Measurements from ENCODE around the gene CILP.

CILP gene

GRCh38 chr15:65171428-65171827 lies 39.8 kb downstream of the CILP start:
- H3K27ac ChIP-seq (ENCODE audit: low read depth, low read length), result no peak overlapping the region
- H2AFZ ChIP-seq (ENCODE audit: low read depth, low read length, severe bottlenecking), result no peak overlapping the region
- H3K9ac ChIP-seq (ENCODE audit: low read length), result no peak overlapping the region
- H3K4me3 ChIP-seq (ENCODE audit: insufficient read depth, low read length, poor library complexity, severe bottlenecking), result no peak overlapping the region
- H3K79me2 ChIP-seq (ENCODE audit: insufficient read depth, low read length), result peaks cover 9% of the 10 kb centered on the region; the same call in 1 of the 2 replicates
- H3K36me3 ChIP-seq (ENCODE audit: low read length), result peaks cover 6% of the 10 kb centered on the region; the same call in 1 of the 2 replicates
- no peaks in the 10 kb centered on the region for H4K20me1 ChIP-seq (ENCODE audit: low read depth, low read length)
- no peak for TF ChIP-seq EZH2phosphoT487 (conservative IDR thresholded peaks at IDR 0.05; ENCODE audit: low read length)
- no peak for TF ChIP-seq CTCF (IDR thresholded peaks at IDR 0.05; ENCODE audit: insufficient read depth, low read length, poor library complexity, severe bottlenecking)
- H3K9me2 ChIP-seq (replicated peaks; ENCODE audit: insufficient read depth, low read length), result no peaks in the 10 kb centered on the region
- H3K9me3 ChIP-seq (ENCODE audit: insufficient read depth, low read length), result no peaks in the 10 kb centered on the region
- H3F3A ChIP-seq (ENCODE audit: insufficient read depth), result no peaks in the 10 kb centered on the region
- no peaks in the 10 kb centered on the region for H3K27me3 ChIP-seq (ENCODE audit: low read length)
- H3K4me2 ChIP-seq (ENCODE audit: low read depth, low read length, poor library complexity, severe bottlenecking), result no peak overlapping the region

GRCh38 chr15:65165875-65166274 lies 45.4 kb downstream of the CILP start:
- Histone ChIP-seq H2AFZ (ENCODE audit: low read depth, low read length, severe bottlenecking) (no peak overlapping the region), H3K27ac (ENCODE audit: low read depth, low read length) (no peak overlapping the region), H3F3A (ENCODE audit: insufficient read depth) (peaks cover 4% of the 10 kb centered on the region; the same call in 1 of the 2 replicates), H3K9ac (ENCODE audit: low read length) (no peak overlapping the region), H3K4me3 (ENCODE audit: insufficient read depth, low read length, poor library complexity, severe bottlenecking) (no peak overlapping the region), H3K9me3 (ENCODE audit: insufficient read depth, low read length) (no peaks in the 10 kb centered on the region), H3K27me3 (ENCODE audit: low read length) (no peaks in the 10 kb centered on the region), H3K9me2 (replicated peaks; ENCODE audit: insufficient read depth, low read length) (no peaks in the 10 kb centered on the region), H4K20me1 (ENCODE audit: low read depth, low read length) (no peaks in the 10 kb centered on the region), H3K36me3 (ENCODE audit: low read length) (peaks cover 35% of the 10 kb centered on the region; the same call in 1 of the 2 replicates), H3K79me2 (ENCODE audit: insufficient read depth, low read length) (peaks cover 10% of the 10 kb centered on the region; the same call in 1 of the 2 replicates), H3K4me2 (ENCODE audit: low read depth, low read length, poor library complexity, severe bottlenecking) (no peak overlapping the region)
- TF ChIP-seq CTCF (IDR thresholded peaks at IDR 0.05; ENCODE audit: insufficient read depth, low read length, poor library complexity, severe bottlenecking) (no peak), EZH2phosphoT487 (conservative IDR thresholded peaks at IDR 0.05; ENCODE audit: low read length) (no peak)

GRCh38 chr15:65164139-65164538 lies 47.1 kb downstream of the CILP start:
- H3K4me3 ChIP-seq (ENCODE audit: insufficient read depth, low read length, poor library complexity, severe bottlenecking), result no peak overlapping the region
- H3K27me3 ChIP-seq (ENCODE audit: low read length), result no peaks in the 10 kb centered on the region
- H3K9me2 ChIP-seq (replicated peaks; ENCODE audit: insufficient read depth, low read length), result no peaks in the 10 kb centered on the region
- H3K9me3 ChIP-seq (ENCODE audit: insufficient read depth, low read length), result no peaks in the 10 kb centered on the region
- H3F3A ChIP-seq (ENCODE audit: insufficient read depth), result peaks cover 4% of the 10 kb centered on the region; the same call in 1 of the 2 replicates
- H3K27ac ChIP-seq (ENCODE audit: low read depth, low read length), result no peak overlapping the region
- H4K20me1 ChIP-seq (ENCODE audit: low read depth, low read length), result no peaks in the 10 kb centered on the region
- no peak overlapping the region for H2AFZ ChIP-seq (ENCODE audit: low read depth, low read length, severe bottlenecking)
- no peak overlapping the region for H3K9ac ChIP-seq (ENCODE audit: low read length)
- H3K4me2 ChIP-seq (ENCODE audit: low read depth, low read length, poor library complexity, severe bottlenecking), result no peak overlapping the region
- TF ChIP-seq EZH2phosphoT487 (conservative IDR thresholded peaks at IDR 0.05; ENCODE audit: low read length) (no peak), CTCF (IDR thresholded peaks at IDR 0.05; ENCODE audit: insufficient read depth, low read length, poor library complexity, severe bottlenecking) (no peak)
- H3K79me2 ChIP-seq (ENCODE audit: insufficient read depth, low read length), result 0 out of 2 replicates have a peak, but pooled peaks cover 5% of the 10 kb centered on the region
- peaks cover 35% of the 10 kb centered on the region; the same call in 1 of the 2 replicates for H3K36me3 ChIP-seq (ENCODE audit: low read length)

All from SU-DHL-6 (cell line).